Measurements from ENCODE around the gene KMT5B. TPM values are rescaled to one million over a fixed set of nuclear protein-coding genes. Genes with fewer than 3 reads are reported as not detected.
A peak's percentile ranks its signal among the peaks of the same experiment; 100 is the strongest.

KMT5B gene
- total RNA-seq, 1 experiment from 2014 or later = 43.8 TPM

DNA sequence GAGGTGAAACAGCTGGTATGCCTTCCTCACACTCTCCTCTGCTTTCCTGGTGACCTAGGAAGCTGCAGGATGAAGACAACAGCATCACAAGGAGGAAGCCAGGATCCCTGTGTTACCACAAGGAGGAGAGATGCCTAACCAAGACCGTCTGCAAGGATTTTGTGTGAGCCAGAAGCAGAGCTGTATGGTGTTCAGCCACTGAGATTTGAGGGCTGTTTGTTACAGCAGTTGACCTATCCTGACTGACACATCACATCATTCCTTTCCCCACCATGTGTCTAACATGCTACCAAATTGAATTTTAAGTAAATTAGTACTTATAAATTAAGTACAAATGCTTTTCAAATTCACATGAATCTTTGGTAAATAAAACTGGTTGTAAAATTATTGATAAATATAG, 83.0 kb downstream of the KMT5B start:
- ATAC-seq (no peak), DNase-seq (ENCODE audit: low spot score) (no peak)
- Mint-ChIP-seq H3K27ac (no peak overlapping the region), H3K4me3 (no peak overlapping the region), H3K4me1 (peaks cover 41% of the 10 kb centered on the region), H3K36me3 (peaks cover 44% of the 10 kb centered on the region), H3K9me3 (peaks cover 45% of the 10 kb centered on the region), H3K27me3 (ENCODE audit: low read depth) (peaks cover 13% of the 10 kb centered on the region)
- CTCF ChIA-PET = no interaction called here
- TF ChIP-seq TCF7 (CRISPR knock-in tag; IDR thresholded peaks at IDR 0.05; ENCODE audit: low read depth) (no peak), ATF1 (CRISPR knock-in tag; IDR thresholded peaks at IDR 0.05) (no peak), TP53 (CRISPR knock-in tag; IDR thresholded peaks at IDR 0.05) (no peak), NFYB (CRISPR knock-in tag; conservative IDR thresholded peaks at IDR 0.05; ENCODE audit: low read depth) (no peak), CDX4 (CRISPR knock-in tag; IDR thresholded peaks at IDR 0.05; ENCODE audit: borderline replicate concordance) (no peak), RORB (CRISPR knock-in tag; IDR thresholded peaks at IDR 0.05) (no peak), TEAD1 (CRISPR knock-in tag; IDR thresholded peaks at IDR 0.05) (no peak), ELF4 (CRISPR knock-in tag; IDR thresholded peaks at IDR 0.05; ENCODE audit: low read depth) (no peak), NR3C1 (CRISPR knock-in tag; conservative IDR thresholded peaks at IDR 0.05; ENCODE audit: low read depth) (no peak)
- TF ChIP-seq, protein P1, sequence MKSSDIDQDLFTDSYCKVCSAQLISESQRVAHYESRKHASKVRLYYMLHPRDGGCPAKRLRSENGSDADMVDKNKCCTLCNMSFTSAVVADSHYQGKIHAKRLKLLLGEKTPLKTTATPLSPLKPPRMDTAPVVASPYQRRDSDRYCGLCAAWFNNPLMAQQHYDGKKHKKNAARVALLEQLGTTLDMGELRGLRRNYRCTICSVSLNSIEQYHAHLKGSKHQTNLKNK (CRISPR knock-in tag; IDR thresholded peaks at IDR 0.05) = no peak
- TF ChIP-seq, protein P2, sequence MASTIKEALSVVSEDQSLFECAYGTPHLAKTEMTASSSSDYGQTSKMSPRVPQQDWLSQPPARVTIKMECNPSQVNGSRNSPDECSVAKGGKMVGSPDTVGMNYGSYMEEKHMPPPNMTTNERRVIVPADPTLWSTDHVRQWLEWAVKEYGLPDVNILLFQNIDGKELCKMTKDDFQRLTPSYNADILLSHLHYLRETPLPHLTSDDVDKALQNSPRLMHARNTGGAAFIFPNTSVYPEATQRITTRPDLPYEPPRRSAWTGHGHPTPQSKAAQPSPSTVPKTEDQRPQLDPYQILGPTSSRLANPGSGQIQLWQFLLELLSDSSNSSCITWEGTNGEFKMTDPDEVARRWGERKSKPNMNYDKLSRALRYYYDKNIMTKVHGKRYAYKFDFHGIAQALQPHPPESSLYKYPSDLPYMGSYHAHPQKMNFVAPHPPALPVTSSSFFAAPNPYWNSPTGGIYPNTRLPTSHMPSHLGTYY (CRISPR knock-in tag; IDR thresholded peaks at IDR 0.05) = no peak
- TF ChIP-seq, protein P3, sequence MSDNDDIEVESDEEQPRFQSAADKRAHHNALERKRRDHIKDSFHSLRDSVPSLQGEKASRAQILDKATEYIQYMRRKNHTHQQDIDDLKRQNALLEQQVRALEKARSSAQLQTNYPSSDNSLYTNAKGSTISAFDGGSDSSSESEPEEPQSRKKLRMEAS (CRISPR knock-in tag; IDR thresholded peaks at IDR 0.05) = no peak
- POLR2A ChIA-PET = no interaction called here

- peaks cover 32% of the 10 kb centered on the region for H3K36me3 Mint-ChIP-seq
- DNase-seq (ENCODE audit: low spot score) (peak; percentile 53), ATAC-seq (peak; percentile 28)
- ChIA-PET POLR2A (interaction anchor here (1.2 to 1.4 kb wide), 3 partner anchors 11 to 80 kb away, joined by 4 to 14 read pairs (median 4); no protein-coding TSS in a partner anchor), CTCF (interaction anchor here (0.9 to 1.3 kb wide), 4 partner anchors 10 to 132 kb away, joined by 3 to 16 read pairs (median 3); no protein-coding TSS in a partner anchor)
- H3K4me3 Mint-ChIP-seq = peak overlapping the region; percentile 49
- TF ChIP-seq, protein P4, sequence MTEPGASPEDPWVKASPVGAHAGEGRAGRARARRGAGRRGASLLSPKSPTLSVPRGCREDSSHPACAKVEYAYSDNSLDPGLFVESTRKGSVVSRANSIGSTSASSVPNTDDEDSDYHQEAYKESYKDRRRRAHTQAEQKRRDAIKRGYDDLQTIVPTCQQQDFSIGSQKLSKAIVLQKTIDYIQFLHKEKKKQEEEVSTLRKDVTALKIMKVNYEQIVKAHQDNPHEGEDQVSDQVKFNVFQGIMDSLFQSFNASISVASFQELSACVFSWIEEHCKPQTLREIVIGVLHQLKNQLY (CRISPR knock-in tag; IDR thresholded peaks at IDR 0.05) = no peak
- TF ChIP-seq, protein P5, sequence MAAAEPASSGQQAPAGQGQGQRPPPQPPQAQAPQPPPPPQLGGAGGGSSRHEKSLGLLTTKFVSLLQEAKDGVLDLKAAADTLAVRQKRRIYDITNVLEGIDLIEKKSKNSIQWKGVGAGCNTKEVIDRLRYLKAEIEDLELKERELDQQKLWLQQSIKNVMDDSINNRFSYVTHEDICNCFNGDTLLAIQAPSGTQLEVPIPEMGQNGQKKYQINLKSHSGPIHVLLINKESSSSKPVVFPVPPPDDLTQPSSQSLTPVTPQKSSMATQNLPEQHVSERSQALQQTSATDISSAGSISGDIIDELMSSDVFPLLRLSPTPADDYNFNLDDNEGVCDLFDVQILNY (CRISPR knock-in tag; IDR thresholded peaks at IDR 0.05) = no peak
- TF ChIP-seq, protein P6, sequence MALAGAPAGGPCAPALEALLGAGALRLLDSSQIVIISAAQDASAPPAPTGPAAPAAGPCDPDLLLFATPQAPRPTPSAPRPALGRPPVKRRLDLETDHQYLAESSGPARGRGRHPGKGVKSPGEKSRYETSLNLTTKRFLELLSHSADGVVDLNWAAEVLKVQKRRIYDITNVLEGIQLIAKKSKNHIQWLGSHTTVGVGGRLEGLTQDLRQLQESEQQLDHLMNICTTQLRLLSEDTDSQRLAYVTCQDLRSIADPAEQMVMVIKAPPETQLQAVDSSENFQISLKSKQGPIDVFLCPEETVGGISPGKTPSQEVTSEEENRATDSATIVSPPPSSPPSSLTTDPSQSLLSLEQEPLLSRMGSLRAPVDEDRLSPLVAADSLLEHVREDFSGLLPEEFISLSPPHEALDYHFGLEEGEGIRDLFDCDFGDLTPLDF (CRISPR knock-in tag; IDR thresholded peaks at IDR 0.05) = no peak
- TF ChIP-seq, protein P3 (CRISPR knock-in tag; IDR thresholded peaks at IDR 0.05) = peak; percentile 38; the same call in 1 of the 2 replicates
- H3K4me1 Mint-ChIP-seq = peaks cover 54% of the 10 kb centered on the region
- H3K27ac Mint-ChIP-seq = peak overlapping the region; percentile 91
- peaks cover 9% of the 10 kb centered on the region for H3K27me3 Mint-ChIP-seq (ENCODE audit: low read depth)
- H3K9me3 Mint-ChIP-seq = peaks cover 33% of the 10 kb centered on the region
Measured at GRCh38 chr11:68128682-68129327, 84.3 kb downstream of the KMT5B start.
